Activated CD4-positive, alpha-beta memory T cell treated with anti-CD3 and anti-CD28 coated beads for 36 hours (primary cell): Measurements from ENCODE around the gene PBX3. TPM values are rescaled to one million over a fixed set of nuclear protein-coding genes. Genes with fewer than 3 reads are reported as not detected.
A peak's percentile ranks its signal among the peaks of the same experiment; 100 is the strongest.
"Not testable (repeated sequence)": the region's sequence is repeated elsewhere in the genome, so short reads cannot be mapped to it uniquely, and the experiment has no call there.

Experiments
- CTCF ChIA-PET: fragments of 350-600 bp; sonication (Branson Sonifier 250); formaldehyde crosslinking; loops from one replicate; lab custom pipeline; 2021; ENCODE audit warnings: antibody characterized with exemption, inconsistent platforms; lab: Charles Lee
- POLR2A ChIA-PET: fragments of 350-600 bp; sonication (Branson Sonifier 250); formaldehyde crosslinking; loops from one replicate; lab custom pipeline; 2021; ENCODE audit warnings: antibody characterized with exemption; lab: Charles Lee
- DNase-seq: peaks from one replicate; pipeline ENCODE4 v3.0.0-alpha.2; 2020
- H3K27ac Mint-ChIP-seq: one replicate; pipeline ENCODE4 v1.8.0; 2021; ENCODE audit warnings: mixed read lengths
- H3K27me3 Mint-ChIP-seq: one replicate; pipeline ENCODE4 v1.8.0; 2021; ENCODE audit warnings: mixed read lengths
- H3K36me3 Mint-ChIP-seq: one replicate; pipeline ENCODE4 v1.8.0; 2021; ENCODE audit warnings: mixed read lengths
- H3K4me1 Mint-ChIP-seq: one replicate; pipeline ENCODE4 v1.8.0; 2021; ENCODE audit warnings: low read depth, mixed read lengths
- H3K4me3 Mint-ChIP-seq: one replicate; pipeline ENCODE4 v1.8.0; 2021; ENCODE audit warnings: mild to moderate bottlenecking, mixed read lengths
- H3K9me3 Mint-ChIP-seq: one replicate; pipeline ENCODE4 v1.8.0; 2021; ENCODE audit warnings: mixed read lengths
- intact Hi-C: fragments of 100-400 bp; cut with micrococcal nuclease; formaldehyde crosslinking; loops from one replicate; pipeline ENCODE4 v1.15.1; 2023
- total RNA-seq, 2 experiments: library from RNA; stranded (reverse); gene quantifications; one replicate each; pipeline ENCODE4 v1.2.3, GENCODE V29; 2021

Gene PBX3
- total RNA-seq, 2 experiments from 2014 or later, result 11.9 to 12.7 TPM

DNA sequence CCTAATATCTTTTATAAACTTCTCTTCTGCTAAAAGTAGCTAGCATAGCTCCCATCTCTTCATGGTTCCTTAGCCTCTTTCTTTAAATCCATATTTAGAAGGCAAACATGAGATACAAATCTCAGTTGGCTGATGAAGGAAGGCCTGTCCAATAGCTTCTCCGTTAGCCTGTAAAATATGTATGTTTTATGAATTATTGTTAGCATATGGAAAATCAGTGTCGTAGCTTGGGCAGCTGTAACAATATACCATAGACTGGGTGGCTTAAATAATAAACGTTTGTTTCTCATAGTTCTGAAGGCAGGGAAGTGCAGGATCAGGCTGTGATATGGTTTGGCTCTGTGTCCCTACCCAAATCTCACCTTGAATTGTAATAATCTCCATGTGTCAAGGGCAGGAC, 63.8 kb downstream of the PBX3 start:
- H3K36me3 Mint-ChIP-seq, result no peaks in the 10 kb centered on the region
- H3K4me3 Mint-ChIP-seq, result no peak overlapping the region
- H3K27ac Mint-ChIP-seq, result no peak overlapping the region
- intact Hi-C loops, result no loop called here
- no peaks in the 10 kb centered on the region for H3K4me1 Mint-ChIP-seq
- H3K9me3 Mint-ChIP-seq, result no peaks in the 10 kb centered on the region
- ChIA-PET POLR2A (no interaction called here), CTCF (no interaction called here)
- DNase-seq, result no peak
- H3K27me3 Mint-ChIP-seq, result no peaks in the 10 kb centered on the region

GRCh38 chr9:125812403-125812802, 65.2 kb downstream of the PBX3 start:
- H3K36me3 Mint-ChIP-seq, result no peaks in the 10 kb centered on the region
- ChIA-PET POLR2A (no interaction called here), CTCF (no interaction called here)
- no peak overlapping the region for H3K27ac Mint-ChIP-seq
- H3K9me3 Mint-ChIP-seq, result no peaks in the 10 kb centered on the region
- no peak overlapping the region for H3K4me3 Mint-ChIP-seq
- no peaks in the 10 kb centered on the region for H3K4me1 Mint-ChIP-seq
- DNase-seq, result no peak
- H3K27me3 Mint-ChIP-seq, result no peaks in the 10 kb centered on the region
- intact Hi-C loops, result no loop called here

- no peaks in the 10 kb centered on the region for H3K27me3 Mint-ChIP-seq
- POLR2A ChIA-PET, result no interaction called here
- no peaks in the 10 kb centered on the region for H3K4me1 Mint-ChIP-seq
- peak; percentile 20 for DNase-seq
- no peak overlapping the region for H3K27ac Mint-ChIP-seq
- intact Hi-C loops, result no loop called here
- CTCF ChIA-PET, result no interaction called here
- no peak overlapping the region for H3K4me3 Mint-ChIP-seq
- no peaks in the 10 kb centered on the region for H3K36me3 Mint-ChIP-seq
- no peaks in the 10 kb centered on the region for H3K9me3 Mint-ChIP-seq
Observed at GRCh38 chr9:125815568-125815967, 68.4 kb downstream of the PBX3 start.

GRCh38 chr9:125816321-125816720, 69.1 kb downstream of the PBX3 start:
- Mint-ChIP-seq H3K27ac (no peak overlapping the region), H3K9me3 (no peaks in the 10 kb centered on the region), H3K4me1 (no peaks in the 10 kb centered on the region), H3K36me3 (no peaks in the 10 kb centered on the region), H3K4me3 (no peak overlapping the region), H3K27me3 (no peaks in the 10 kb centered on the region)
- POLR2A ChIA-PET, result no interaction called here
- CTCF ChIA-PET, result no interaction called here
- no peak for DNase-seq
- intact Hi-C loops, result no loop called here

DNA sequence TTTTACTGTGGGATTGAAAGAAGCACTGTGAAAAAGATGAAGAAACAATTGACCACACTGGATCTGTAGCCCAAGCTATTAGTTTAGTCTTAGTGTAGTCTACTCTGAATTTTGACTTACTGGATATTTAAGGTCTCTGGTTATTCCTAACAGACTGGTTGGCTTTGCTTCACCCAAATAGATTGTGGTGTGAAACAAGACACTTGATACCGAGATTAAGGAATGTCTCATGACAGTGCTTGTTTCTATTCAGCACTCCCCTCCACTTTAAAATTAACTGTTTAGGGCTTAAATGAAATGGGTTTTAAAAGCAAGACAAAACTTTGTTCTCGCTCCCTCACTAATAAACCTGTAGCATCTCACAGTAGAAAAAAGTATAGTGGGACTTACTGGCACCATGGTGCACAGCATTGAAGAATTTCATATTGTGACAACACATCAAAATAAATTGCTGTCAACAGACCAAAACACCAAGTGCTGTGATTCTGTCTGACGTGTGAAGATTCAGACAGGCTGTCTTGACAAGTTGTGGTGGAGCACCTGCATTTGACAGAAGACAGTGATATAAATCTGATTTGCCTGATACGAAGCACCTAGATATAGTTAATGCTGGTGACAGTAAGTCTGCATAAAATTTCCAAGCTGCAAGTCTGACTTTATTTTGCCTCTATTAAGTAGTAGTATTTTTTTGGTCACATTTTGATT, 73.1 kb downstream of the PBX3 start:
- no peaks in the 10 kb centered on the region for H3K27me3 Mint-ChIP-seq
- no peaks in the 10 kb centered on the region for H3K36me3 Mint-ChIP-seq
- intact Hi-C loops, result loop anchor here (10.0 kb wide), 1 partner anchor 185 kb away; no protein-coding TSS in a partner anchor
- H3K27ac Mint-ChIP-seq, result no peak overlapping the region
- peaks cover 19% of the 10 kb centered on the region for H3K4me1 Mint-ChIP-seq
- no peak overlapping the region for H3K4me3 Mint-ChIP-seq
- no peak for DNase-seq
- no peaks in the 10 kb centered on the region for H3K9me3 Mint-ChIP-seq
- CTCF ChIA-PET, result interaction anchor here (1.4 kb wide), 1 partner anchor 11 kb away, joined by 4 read pairs; no protein-coding TSS in a partner anchor
- POLR2A ChIA-PET, result interaction anchor here (1.1 kb wide), 1 partner anchor 10 kb away, joined by 3 read pairs; no protein-coding TSS in a partner anchor

DNA sequence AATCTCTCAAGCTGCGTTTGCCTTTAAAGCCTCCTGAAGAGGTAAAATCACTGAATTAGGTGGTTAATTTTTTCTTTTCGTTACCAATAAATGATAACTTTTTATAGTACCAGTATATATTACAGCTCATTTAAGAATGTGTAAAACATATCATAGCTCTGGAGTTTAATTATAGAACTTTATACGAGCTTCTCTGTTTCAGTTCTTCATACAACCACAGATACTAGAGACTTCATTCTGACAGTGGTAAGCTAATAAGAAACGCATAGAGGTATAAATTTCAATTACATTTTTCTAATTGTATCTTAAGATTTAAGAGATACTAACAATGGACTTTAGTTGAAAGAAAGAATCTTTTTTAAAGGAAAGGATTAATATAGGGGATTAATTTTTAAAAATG, 73.9 kb downstream of the PBX3 start:
- intact Hi-C loops, result loop anchor here (10.0 kb wide), 1 partner anchor 186 kb away; no protein-coding TSS in a partner anchor
- Mint-ChIP-seq H3K9me3 (no peaks in the 10 kb centered on the region), H3K27me3 (no peaks in the 10 kb centered on the region), H3K36me3 (no peaks in the 10 kb centered on the region), H3K4me1 (peaks cover 23% of the 10 kb centered on the region), H3K4me3 (no peak overlapping the region), H3K27ac (no peak overlapping the region)
- DNase-seq, result no peak
- POLR2A ChIA-PET, result interaction anchor here (1.1 kb wide), 1 partner anchor 9 kb away, joined by 3 read pairs; no protein-coding TSS in a partner anchor
- CTCF ChIA-PET, result no interaction called here

DNA sequence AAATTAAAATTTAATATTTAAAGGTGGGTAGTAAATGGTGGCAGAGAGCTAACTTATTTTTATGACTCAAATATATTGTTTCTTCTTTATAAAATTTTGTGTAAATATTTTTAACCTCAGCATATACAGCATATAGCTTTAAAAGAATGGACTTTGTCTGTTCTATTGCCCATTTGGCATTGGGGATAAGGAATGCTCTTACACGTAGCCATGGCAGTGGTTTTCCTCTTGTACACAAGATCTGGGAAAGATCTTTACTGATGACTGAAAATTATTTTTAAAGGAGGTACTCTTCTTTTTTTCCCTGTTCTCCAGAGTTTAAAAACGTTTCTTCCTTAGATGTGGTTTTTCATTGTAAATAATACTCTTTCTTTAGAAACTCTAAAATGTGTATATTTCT, 75.0 kb downstream of the PBX3 start:
- CTCF ChIA-PET, result no interaction called here
- no peaks in the 10 kb centered on the region for H3K9me3 Mint-ChIP-seq
- POLR2A ChIA-PET, result no interaction called here
- peaks cover 23% of the 10 kb centered on the region for H3K4me1 Mint-ChIP-seq
- intact Hi-C loops, result loop anchor here (10.0 kb wide), 1 partner anchor 187 kb away; no protein-coding TSS in a partner anchor
- DNase-seq, result no peak
- H3K27me3 Mint-ChIP-seq, result no peaks in the 10 kb centered on the region
- no peak overlapping the region for H3K27ac Mint-ChIP-seq
- H3K36me3 Mint-ChIP-seq, result no peaks in the 10 kb centered on the region
- H3K4me3 Mint-ChIP-seq, result no peak overlapping the region

DNA sequence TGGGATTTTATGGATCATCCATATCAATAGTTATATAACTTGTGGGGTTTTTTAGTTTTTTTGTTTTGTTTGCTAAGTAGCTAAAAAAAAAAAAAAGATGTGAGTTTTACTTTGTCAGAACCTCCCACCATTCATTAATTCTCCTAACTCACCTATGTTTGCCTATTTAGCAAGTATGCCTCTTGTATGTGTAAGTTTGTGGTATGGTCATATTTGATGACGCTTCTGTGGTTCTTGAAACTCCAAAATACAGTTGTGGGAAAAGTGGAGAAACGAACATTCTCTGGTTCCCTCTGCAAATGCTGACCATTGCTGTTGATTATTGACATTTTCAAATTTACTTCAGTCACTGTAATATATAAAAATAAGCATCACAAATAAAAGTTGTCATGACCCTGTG, 75.7 kb downstream of the PBX3 start:
- DNase-seq, result no peak
- POLR2A ChIA-PET, result no interaction called here
- no peak overlapping the region for H3K4me3 Mint-ChIP-seq
- CTCF ChIA-PET, result no interaction called here
- peaks cover 23% of the 10 kb centered on the region for H3K4me1 Mint-ChIP-seq
- no peak overlapping the region for H3K27ac Mint-ChIP-seq
- intact Hi-C loops, result loop anchor here (10.0 kb wide), 1 partner anchor 188 kb away; no protein-coding TSS in a partner anchor
- no peaks in the 10 kb centered on the region for H3K9me3 Mint-ChIP-seq
- H3K36me3 Mint-ChIP-seq, result no peaks in the 10 kb centered on the region
- no peaks in the 10 kb centered on the region for H3K27me3 Mint-ChIP-seq

- H3K36me3 Mint-ChIP-seq, H3K27ac Mint-ChIP-seq, POLR2A ChIA-PET, H3K9me3 Mint-ChIP-seq, CTCF ChIA-PET, H3K27me3 Mint-ChIP-seq: not testable (repeated sequence)
- H3K4me1 Mint-ChIP-seq, result peaks cover 26% of the 10 kb centered on the region
- H3K4me3 Mint-ChIP-seq, result peak overlapping the region; percentile 60
- intact Hi-C loops, result loop anchor here (10.0 kb wide), 1 partner anchor 189 kb away; no protein-coding TSS in a partner anchor
- peak; percentile 16 for DNase-seq
Observed at GRCh38 chr9:125823874-125824406, 76.8 kb downstream of the PBX3 start.

DNA sequence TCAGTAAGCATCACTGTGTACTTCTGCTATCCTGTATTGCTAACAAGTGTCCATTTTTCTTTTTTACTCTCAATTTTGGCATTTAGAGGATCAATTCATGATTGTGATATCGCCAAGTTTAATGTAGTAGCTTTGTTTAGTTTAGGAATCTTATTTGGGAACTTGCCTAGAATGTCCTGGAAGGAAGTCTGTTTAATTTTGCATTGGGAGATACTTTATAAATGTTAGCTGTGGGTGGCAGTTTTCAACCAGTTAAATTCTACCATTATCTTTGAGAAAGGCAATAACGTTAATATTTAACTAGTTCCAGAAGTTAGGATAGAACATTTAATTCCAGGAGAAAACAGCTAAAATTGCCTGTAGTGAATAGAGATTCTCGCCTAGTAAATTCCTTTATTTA, 78.6 kb downstream of the PBX3 start:
- Mint-ChIP-seq H3K27me3 (no peaks in the 10 kb centered on the region), H3K9me3 (no peaks in the 10 kb centered on the region), H3K4me3 (no peak overlapping the region), H3K36me3 (no peaks in the 10 kb centered on the region), H3K27ac (no peak overlapping the region), H3K4me1 (peaks cover 35% of the 10 kb centered on the region)
- intact Hi-C loops, result loop anchor here (5.0 to 10.0 kb wide), 3 partner anchors 78 to 191 kb away; partner anchors contain the start of gene PBX3
- no peak for DNase-seq
- ChIA-PET POLR2A (no interaction called here), CTCF (interaction anchor here (1.3 to 1.5 kb wide), 2 partner anchors 267 to 732 kb away, joined by 3 to 4 read pairs; no protein-coding TSS in a partner anchor)

- ChIA-PET CTCF (no interaction called here), POLR2A (no interaction called here)
- intact Hi-C loops, result loop anchor here (5.0 to 10.0 kb wide), 3 partner anchors 80 to 192 kb away; partner anchors contain the start of gene PBX3
- Mint-ChIP-seq H3K4me1 (peaks cover 37% of the 10 kb centered on the region), H3K27ac (no peak overlapping the region), H3K27me3 (no peaks in the 10 kb centered on the region), H3K9me3 (no peaks in the 10 kb centered on the region), H3K4me3 (no peak overlapping the region), H3K36me3 (no peaks in the 10 kb centered on the region)
- no peak for DNase-seq
Observed at GRCh38 chr9:125826850-125827249, 79.7 kb downstream of the PBX3 start.

DNA sequence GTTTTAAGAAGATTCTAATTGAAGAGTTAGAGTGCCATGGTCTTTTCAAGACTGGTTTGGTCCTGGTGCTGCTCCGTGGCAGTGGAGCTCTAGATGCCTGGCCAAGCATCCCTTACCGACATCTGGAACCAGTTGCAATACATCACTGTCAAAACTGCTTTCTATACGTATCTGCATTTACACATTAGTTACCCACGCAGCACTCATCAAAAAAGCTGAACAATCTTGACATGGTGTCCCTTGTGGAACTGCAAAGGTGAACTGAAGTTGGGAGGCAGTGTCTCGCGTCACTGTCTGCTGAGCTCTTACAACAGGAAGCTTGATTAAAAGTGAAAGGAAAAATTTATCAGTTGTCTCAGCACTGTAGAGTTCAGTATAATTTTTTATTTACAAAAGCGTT, 82.6 kb downstream of the PBX3 start:
- peak; percentile 60 for DNase-seq
- ChIA-PET CTCF (interaction anchor here (0.9 to 1.9 kb wide), 2 partner anchors 272 to 422 kb away, joined by 3 to 4 read pairs; no protein-coding TSS in a partner anchor), POLR2A (interaction anchor here (0.6 to 1.0 kb wide), 2 partner anchors 9 to 69 kb away, joined by 3 read pairs; no protein-coding TSS in a partner anchor)
- Mint-ChIP-seq H3K4me3 (peak overlapping the region; percentile 72), H3K9me3 (no peaks in the 10 kb centered on the region), H3K4me1 (peaks cover 21% of the 10 kb centered on the region), H3K27ac (peak overlapping the region; percentile 71), H3K36me3 (no peaks in the 10 kb centered on the region), H3K27me3 (no peaks in the 10 kb centered on the region)
- intact Hi-C loops, result loop anchor here (5.0 to 10.0 kb wide), 3 partner anchors 82 to 195 kb away; partner anchors contain the start of gene PBX3
